Mammary epithelial cell (primary cell): ENCODE results near the gene EOLA1.

Experiments
- CTCF ChIP-seq, 2 donors: IDR thresholded peaks in 1 of 2; conservative IDR thresholded peaks in 1 of 2; 2 replicates each; pipeline ENCODE4 v1.5.1; 2011 to 2012; ENCODE audit warnings: inconsistent platforms in 2 of 2, low read length in 2 of 2, mild to moderate bottlenecking in 2 of 2, control low read depth in 1 of 2, low read depth in 1 of 2; ENCODE audit not compliant: insufficient read depth in 1 of 2; ENCODE audit errors: extremely low read depth in 1 of 2
- EZH2 ChIP-seq: IDR thresholded peaks from 2 replicates; pipeline ENCODE4 v1.6.1; 2012; ENCODE audit warnings: low read length, inconsistent platforms, borderline replicate concordance

GRCh38 chrX:149498767-149499166 lies 42.0 kb upstream of the EOLA1 start:
- TF ChIP-seq CTCF (conservative IDR thresholded peaks at IDR 0.05 in 1 of 2, IDR thresholded peaks at IDR 0.05 in 1 of 2; ENCODE audit: extremely low read depth in 1 of 2, insufficient read depth in 1 of 2, low read depth in 1 of 2, low read length in 2 of 2) = no peak
- no peak for TF ChIP-seq EZH2
